Stomach (tissue), 9 donors: ENCODE data around the gene PRKCG. TPM values are rescaled to one million over a fixed set of nuclear protein-coding genes. Genes with fewer than 3 reads are reported as not detected.
A peak's percentile ranks its signal among the peaks of the same experiment; 100 is the strongest.

Experiments
- DNase-seq, 2 donors: peaks; one replicate each; pipeline versions ENCODE4 v3.0.0 to v3.0.0-alpha.2; 2013 to 2019
- H3K27ac ChIP-seq, 5 donors: fragments of 200-600 bp in 4 of 5; sonication (generic) in 4 of 5; one replicate each; pipeline ENCODE4 v1.5.1; 2013 to 2019; ENCODE audit warnings: mild to moderate bottlenecking in 1 of 5, moderate library complexity in 1 of 5
- H3K27me3 ChIP-seq, 3 donors: fragments of 200-600 bp; sonication (generic); one replicate each; pipeline ENCODE4 v1.5.1; 2017 to 2019; ENCODE audit warnings: mixed run types in 1 of 3
- H3K36me3 ChIP-seq, 4 donors: fragments of 200-600 bp; sonication (generic); 1 replicate in 3 of 4; 2 replicates in 1 of 4; pipeline ENCODE4 v1.5.1; 2016 to 2019
- H3K4me1 ChIP-seq, 4 donors: fragments of 200-600 bp; sonication (generic); one replicate each; pipeline ENCODE4 v1.5.1; 2016 to 2019
- H3K4me3 ChIP-seq, 4 donors: fragments of 200-600 bp; sonication (generic) in 3 of 4; one replicate each; pipeline ENCODE4 v1.5.1; 2016 to 2019; ENCODE audit warnings: mild to moderate bottlenecking in 1 of 4
- H3K9me3 ChIP-seq, 4 donors: fragments of 200-600 bp; sonication (generic); one replicate each; pipeline ENCODE4 v1.5.1; 2016 to 2019
- EP300 ChIP-seq: sonication (generic); formaldehyde crosslinking; IDR thresholded peaks from one replicate; pipeline ENCODE4 v1.6.1; 2017; ENCODE audit warnings: antibody characterized with exemption
- POLR2A ChIP-seq, 4 donors: fragments of 450-650 bp; IDR thresholded peaks; one replicate each; pipeline ENCODE4 v1.6.1; 2016; ENCODE audit warnings: antibody characterized with exemption in 4 of 4, control low read depth in 2 of 4, mild to moderate bottlenecking in 1 of 4, moderate library complexity in 1 of 4
- POLR2AphosphoS5 ChIP-seq, 3 donors: sonication (generic); formaldehyde crosslinking; IDR thresholded peaks; one replicate each; pipeline ENCODE4 v1.6.1; 2016; ENCODE audit warnings: antibody characterized with exemption in 3 of 3
- WGBS, 5 donors: extraction: QIAGEN DNeasy Blood & Tissue Kit in 3 of 5; methylation state at CpG; one replicate each; pipeline versions ENCODE4 v1.1.5 to v1.1.7; 2013 to 2018; 5-methylcytosine and 5-hydroxymethylcytosine counted together
- intact Hi-C: fragments of 100-400 bp; cut with DNase I; formaldehyde crosslinking; loops from one replicate; pipeline ENCODE4 v1.15.1; 2023; ENCODE audit warnings: low total_unique reads
- polyA plus RNA-seq, 3 donors: library from polyadenylated mRNA; stranded (reverse); fragments of 200-250 nt; gene quantifications; one replicate each; pipeline ENCODE4 v1.2.3, GENCODE V29; 2013
- total RNA-seq, 5 donors: library from RNA; depleted of rRNA; stranded (reverse); fragments of >200 nt; gene quantifications; one replicate each; pipeline versions ENCODE4 v1.1.0 to v1.2.3, GENCODE V29; 2014 to 2016
- TF ChIP-seq, protein P1 (sequence below), 7 experiments: fragments of 450-650 bp in 4 of 7; fragments of 200-600 bp in 3 of 7; sonication (generic) in 3 of 7; IDR thresholded peaks; one replicate each; pipeline ENCODE4 v1.5.1; 2016 to 2019; ENCODE audit warnings: antibody characterized with exemption in 7 of 7, control low read depth in 2 of 7, mild to moderate bottlenecking in 1 of 7
- donor health status: healthy with polysubstance abuse.
- donor health status: Bipolar disorder and iron deficiency.
- donor health status: healthy.

The PRKCG gene
- total and polyA plus RNA-seq, 8 donors = 0.25 to 0.30 TPM; not detected in 6

- intact Hi-C loops = no loop called here
- TF ChIP-seq POLR2AphosphoS5 (IDR thresholded peaks at IDR 0.05) (no peak), POLR2A (IDR thresholded peaks at IDR 0.05) (no peak), EP300 (no peak)
- TF ChIP-seq, protein P1, sequence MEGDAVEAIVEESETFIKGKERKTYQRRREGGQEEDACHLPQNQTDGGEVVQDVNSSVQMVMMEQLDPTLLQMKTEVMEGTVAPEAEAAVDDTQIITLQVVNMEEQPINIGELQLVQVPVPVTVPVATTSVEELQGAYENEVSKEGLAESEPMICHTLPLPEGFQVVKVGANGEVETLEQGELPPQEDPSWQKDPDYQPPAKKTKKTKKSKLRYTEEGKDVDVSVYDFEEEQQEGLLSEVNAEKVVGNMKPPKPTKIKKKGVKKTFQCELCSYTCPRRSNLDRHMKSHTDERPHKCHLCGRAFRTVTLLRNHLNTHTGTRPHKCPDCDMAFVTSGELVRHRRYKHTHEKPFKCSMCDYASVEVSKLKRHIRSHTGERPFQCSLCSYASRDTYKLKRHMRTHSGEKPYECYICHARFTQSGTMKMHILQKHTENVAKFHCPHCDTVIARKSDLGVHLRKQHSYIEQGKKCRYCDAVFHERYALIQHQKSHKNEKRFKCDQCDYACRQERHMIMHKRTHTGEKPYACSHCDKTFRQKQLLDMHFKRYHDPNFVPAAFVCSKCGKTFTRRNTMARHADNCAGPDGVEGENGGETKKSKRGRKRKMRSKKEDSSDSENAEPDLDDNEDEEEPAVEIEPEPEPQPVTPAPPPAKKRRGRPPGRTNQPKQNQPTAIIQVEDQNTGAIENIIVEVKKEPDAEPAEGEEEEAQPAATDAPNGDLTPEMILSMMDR (IDR thresholded peaks at IDR 0.05) = no peak
- peaks cover 8 to 80% (median 65%) of the 10 kb centered on the region in 4 donors for H3K4me1 ChIP-seq
- H3K36me3 ChIP-seq = peaks cover 22 to 60% (median 53%) of the 10 kb centered on the region in 4 donors
- 88 to 94% (median 92%) methylated on average over 48 to 51 of the region's 51 CpGs for WGBS, 5 donors
- H3K27me3 ChIP-seq = peaks cover 0 to 4% (median 0%) of the 10 kb centered on the region in 3 donors
- H3K27ac ChIP-seq = peak overlapping the region in 1 of 5 donors; percentile 56
- no peak overlapping the region for H3K4me3 ChIP-seq
- H3K9me3 ChIP-seq = no peaks in the 10 kb centered on the region
- DNase-seq = no peak
Observed at GRCh38 chr19:53873773-53874605, 8.0 kb upstream of the PRKCG start.

DNA sequence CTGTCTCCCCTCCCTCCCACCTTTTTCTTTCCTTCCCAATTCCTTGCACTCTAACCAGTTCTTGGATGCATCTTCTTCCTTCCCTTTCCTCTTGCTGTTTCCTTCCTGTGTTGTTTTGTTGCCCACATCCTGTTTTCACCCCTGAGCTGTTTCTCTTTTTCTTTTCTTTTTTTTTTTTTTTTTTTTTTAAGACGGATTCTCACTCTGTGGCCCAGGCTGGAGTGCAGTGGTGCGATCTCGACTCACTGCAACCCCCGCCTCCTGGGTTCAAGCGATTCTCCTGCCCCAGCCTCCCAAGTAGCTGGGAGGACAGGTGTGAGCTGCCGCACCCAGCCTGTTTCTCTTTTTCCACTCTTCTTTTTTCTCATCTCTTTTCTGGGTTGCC is 7.4 kb upstream of the PRKCG start:
- peak overlapping the region in 2 of 5 donors; percentile 6 to 56 for H3K27ac ChIP-seq
- H3K27me3 ChIP-seq = peaks cover 0 to 10% (median 1%) of the 10 kb centered on the region in 3 donors
- peak overlapping the region in 1 of 4 donors; percentile 3 for H3K4me3 ChIP-seq
- no peaks in the 10 kb centered on the region for H3K9me3 ChIP-seq
- TF ChIP-seq POLR2AphosphoS5 (IDR thresholded peaks at IDR 0.05) = no peak
- TF ChIP-seq POLR2A (IDR thresholded peaks at IDR 0.05) = no peak
- no peak for TF ChIP-seq EP300
- TF ChIP-seq, protein P1 (IDR thresholded peaks at IDR 0.05) = no peak
- 71 to 81% (median 77%) methylated on average over 6 of the region's 6 CpGs for WGBS, 5 donors
- intact Hi-C loops = no loop called here
- H3K36me3 ChIP-seq = peaks cover 22 to 60% (median 53%) of the 10 kb centered on the region in 4 donors
- H3K4me1 ChIP-seq = peaks cover 8 to 86% (median 68%) of the 10 kb centered on the region in 4 donors
- no peak for DNase-seq

DNA sequence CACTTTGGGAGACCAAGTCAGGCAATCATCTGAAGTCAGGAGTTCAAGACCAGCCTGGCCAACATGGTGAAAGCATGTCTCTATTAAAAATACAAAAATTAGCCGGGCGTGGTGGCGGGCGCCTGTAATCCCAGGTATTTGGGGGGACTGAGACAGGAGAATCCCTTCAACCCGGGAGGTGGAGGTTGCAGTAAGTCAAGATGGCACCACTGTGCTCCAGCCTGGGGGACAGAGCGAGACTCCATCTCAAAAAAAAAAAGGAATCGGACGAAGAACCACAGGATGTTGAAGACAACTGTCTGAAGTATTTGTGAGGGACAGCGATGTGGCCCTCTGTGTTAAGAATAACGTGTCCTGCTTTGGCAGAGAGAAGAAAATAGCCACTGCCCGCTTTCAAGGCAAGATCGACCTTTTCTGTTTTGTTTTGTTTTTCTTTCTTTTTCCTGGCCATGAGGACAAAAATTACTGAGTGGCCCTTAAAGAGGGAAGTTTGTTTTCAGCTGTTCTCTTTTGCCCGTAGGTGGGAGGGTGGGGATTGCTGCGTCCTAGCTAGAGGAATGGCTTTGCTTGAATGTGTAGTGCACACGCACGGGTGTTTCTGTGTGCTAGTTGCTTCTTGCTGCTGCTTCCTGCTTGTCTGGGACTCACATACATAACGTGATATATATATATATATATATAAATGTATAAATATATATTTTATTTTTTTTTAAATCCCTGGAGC is 6.2 kb upstream of the PRKCG start:
- DNase-seq = no peak
- peaks cover 0 to 20% (median 4%) of the 10 kb centered on the region in 3 donors for H3K27me3 ChIP-seq
- peaks cover 22 to 58% (median 52%) of the 10 kb centered on the region in 4 donors for H3K36me3 ChIP-seq
- no peaks in the 10 kb centered on the region for H3K9me3 ChIP-seq
- no peak overlapping the region for H3K4me3 ChIP-seq
- H3K4me1 ChIP-seq = peaks cover 8 to 77% (median 62%) of the 10 kb centered on the region in 4 donors
- intact Hi-C loops = no loop called here
- no peak for TF ChIP-seq EP300
- TF ChIP-seq, protein P1 (IDR thresholded peaks at IDR 0.05) = no peak
- TF ChIP-seq POLR2A (IDR thresholded peaks at IDR 0.05) = no peak
- no peak for TF ChIP-seq POLR2AphosphoS5 (IDR thresholded peaks at IDR 0.05)
- 79 to 91% (median 86%) methylated on average over 17 of the region's 17 CpGs for WGBS, 5 donors
- no peak overlapping the region for H3K27ac ChIP-seq

GRCh38 chr19:53876651-53877224 is 5.3 kb upstream of the PRKCG start:
- H3K36me3 ChIP-seq = peaks cover 22 to 52% (median 48%) of the 10 kb centered on the region in 4 donors
- TF ChIP-seq, protein P1 (IDR thresholded peaks at IDR 0.05) = no peak
- TF ChIP-seq POLR2AphosphoS5 (IDR thresholded peaks at IDR 0.05) (no peak), POLR2A (IDR thresholded peaks at IDR 0.05) (no peak), EP300 (no peak)
- intact Hi-C loops = no loop called here
- no peaks in the 10 kb centered on the region for H3K9me3 ChIP-seq
- peaks cover 0 to 30% (median 6%) of the 10 kb centered on the region in 3 donors for H3K27me3 ChIP-seq
- DNase-seq = peak in 1 of 2 donors; percentile 14
- H3K4me3 ChIP-seq = no peak overlapping the region
- no peak overlapping the region for H3K27ac ChIP-seq
- H3K4me1 ChIP-seq = peaks cover 10 to 74% (median 59%) of the 10 kb centered on the region in 4 donors
- WGBS, 5 donors = 74 to 88% (median 87%) methylated on average over 5 to 6 of the region's 6 CpGs
